ENCODE results near the gene TRMT10C.
"Not testable (repeated sequence)": the region's sequence is repeated elsewhere in the genome, so short reads cannot be mapped to it uniquely, and the experiment has no call there.

DNA sequence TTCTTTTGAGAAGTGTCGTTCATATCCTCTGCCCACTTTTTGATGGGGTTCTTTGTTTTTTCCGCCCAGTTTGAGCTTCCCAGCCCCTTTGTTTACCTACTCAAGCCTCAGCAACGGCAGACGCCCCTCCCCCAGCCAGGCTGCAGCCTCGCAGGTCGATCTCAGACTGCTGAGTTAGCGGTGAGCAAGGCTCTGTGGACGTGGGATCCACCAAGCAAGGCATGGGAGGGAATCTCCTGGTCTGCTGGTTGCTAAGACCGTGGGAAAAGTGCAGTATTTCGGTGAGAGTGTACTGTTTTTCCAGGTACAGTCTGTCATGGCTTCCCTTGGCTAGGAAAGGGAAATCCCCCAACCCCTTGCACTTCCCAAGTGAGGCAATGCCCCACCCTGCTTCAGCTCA is 43.7 kb downstream of the TRMT10C start:
- not testable (repeated sequence) for TF ChIP-seq POLR2A (IDR thresholded peaks at IDR 0.05)
- TF ChIP-seq, protein P1, sequence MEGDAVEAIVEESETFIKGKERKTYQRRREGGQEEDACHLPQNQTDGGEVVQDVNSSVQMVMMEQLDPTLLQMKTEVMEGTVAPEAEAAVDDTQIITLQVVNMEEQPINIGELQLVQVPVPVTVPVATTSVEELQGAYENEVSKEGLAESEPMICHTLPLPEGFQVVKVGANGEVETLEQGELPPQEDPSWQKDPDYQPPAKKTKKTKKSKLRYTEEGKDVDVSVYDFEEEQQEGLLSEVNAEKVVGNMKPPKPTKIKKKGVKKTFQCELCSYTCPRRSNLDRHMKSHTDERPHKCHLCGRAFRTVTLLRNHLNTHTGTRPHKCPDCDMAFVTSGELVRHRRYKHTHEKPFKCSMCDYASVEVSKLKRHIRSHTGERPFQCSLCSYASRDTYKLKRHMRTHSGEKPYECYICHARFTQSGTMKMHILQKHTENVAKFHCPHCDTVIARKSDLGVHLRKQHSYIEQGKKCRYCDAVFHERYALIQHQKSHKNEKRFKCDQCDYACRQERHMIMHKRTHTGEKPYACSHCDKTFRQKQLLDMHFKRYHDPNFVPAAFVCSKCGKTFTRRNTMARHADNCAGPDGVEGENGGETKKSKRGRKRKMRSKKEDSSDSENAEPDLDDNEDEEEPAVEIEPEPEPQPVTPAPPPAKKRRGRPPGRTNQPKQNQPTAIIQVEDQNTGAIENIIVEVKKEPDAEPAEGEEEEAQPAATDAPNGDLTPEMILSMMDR (IDR thresholded peaks at IDR 0.05) = not testable (repeated sequence)

All from adrenal gland (tissue), 5 donors.